A673 (cell line): ENCODE data around the gene NTRK1.

ENCODE experiments used
- CTCF ChIP-seq: fragments of 300-800, 200-600 bp; sonication (generic); conservative IDR thresholded peaks from 2 replicates; pipeline ENCODE4 v1.5.1; 2017; ENCODE audit warnings: low read depth, mild to moderate bottlenecking, antibody characterized with exemption, low read length, moderate library complexity, mixed read lengths
- EZH2 ChIP-seq: fragments of 200-600 bp; sonication (generic); IDR thresholded peaks from 2 replicates; pipeline ENCODE4 v1.6.1; 2017; ENCODE audit warnings: borderline replicate concordance, low read depth, mild to moderate bottlenecking, mixed read lengths, antibody characterized with exemption, low read length; ENCODE audit not compliant: poor library complexity, severe bottlenecking

GRCh38 chr1:156874572-156875340, 14.1 kb downstream of the NTRK1 start:
- TF ChIP-seq CTCF (no peak), EZH2 (no peak)
